Activated CD4-positive, alpha-beta T cell treated with anti-CD3 and anti-CD28 coated beads, Interleukin-2, amount 10 ng/mL, durations not matched to agents 24 days and 14 days (primary cell): Measurements from ENCODE around the gene BCKDK. TPM values are rescaled to one million over a fixed set of nuclear protein-coding genes. Genes with fewer than 3 reads are reported as not detected.
"Not testable (repeated sequence)": the region's sequence is repeated elsewhere in the genome, so short reads cannot be mapped to it uniquely, and the experiment has no call there.

ENCODE experiments used
- DNase-seq: peaks from one replicate; pipeline ENCODE4 v3.0.0; 2022
- H3K27ac Mint-ChIP-seq: one replicate; pipeline ENCODE4 v1.8.0; 2022; ENCODE audit warnings: mild to moderate bottlenecking, mixed read lengths
- H3K27me3 Mint-ChIP-seq: one replicate; pipeline ENCODE4 v1.8.0; 2022; ENCODE audit warnings: mixed read lengths
- H3K36me3 Mint-ChIP-seq: one replicate; pipeline ENCODE4 v1.8.0; 2022; ENCODE audit warnings: low read depth, mild to moderate bottlenecking, mixed read lengths
- H3K4me1 Mint-ChIP-seq: one replicate; pipeline ENCODE4 v1.8.0; 2021; ENCODE audit warnings: mixed read lengths
- H3K4me3 Mint-ChIP-seq: one replicate; pipeline ENCODE4 v1.8.0; 2022; ENCODE audit warnings: mild to moderate bottlenecking, moderate library complexity, mixed read lengths
- H3K9me3 Mint-ChIP-seq: one replicate; pipeline ENCODE4 v1.8.0; 2021; ENCODE audit warnings: mixed read lengths
- intact Hi-C: fragments of 100-400 bp; cut with micrococcal nuclease; formaldehyde crosslinking; loops from one replicate; pipeline ENCODE4 v1.15.1; 2023
- total RNA-seq: library from RNA; stranded (reverse); gene quantifications from 2 replicates; pipeline ENCODE4 v1.2.3, GENCODE V29; 2022

BCKDK gene
- total RNA-seq, 1 donor from 2014 or later: 44.3 TPM

DNA sequence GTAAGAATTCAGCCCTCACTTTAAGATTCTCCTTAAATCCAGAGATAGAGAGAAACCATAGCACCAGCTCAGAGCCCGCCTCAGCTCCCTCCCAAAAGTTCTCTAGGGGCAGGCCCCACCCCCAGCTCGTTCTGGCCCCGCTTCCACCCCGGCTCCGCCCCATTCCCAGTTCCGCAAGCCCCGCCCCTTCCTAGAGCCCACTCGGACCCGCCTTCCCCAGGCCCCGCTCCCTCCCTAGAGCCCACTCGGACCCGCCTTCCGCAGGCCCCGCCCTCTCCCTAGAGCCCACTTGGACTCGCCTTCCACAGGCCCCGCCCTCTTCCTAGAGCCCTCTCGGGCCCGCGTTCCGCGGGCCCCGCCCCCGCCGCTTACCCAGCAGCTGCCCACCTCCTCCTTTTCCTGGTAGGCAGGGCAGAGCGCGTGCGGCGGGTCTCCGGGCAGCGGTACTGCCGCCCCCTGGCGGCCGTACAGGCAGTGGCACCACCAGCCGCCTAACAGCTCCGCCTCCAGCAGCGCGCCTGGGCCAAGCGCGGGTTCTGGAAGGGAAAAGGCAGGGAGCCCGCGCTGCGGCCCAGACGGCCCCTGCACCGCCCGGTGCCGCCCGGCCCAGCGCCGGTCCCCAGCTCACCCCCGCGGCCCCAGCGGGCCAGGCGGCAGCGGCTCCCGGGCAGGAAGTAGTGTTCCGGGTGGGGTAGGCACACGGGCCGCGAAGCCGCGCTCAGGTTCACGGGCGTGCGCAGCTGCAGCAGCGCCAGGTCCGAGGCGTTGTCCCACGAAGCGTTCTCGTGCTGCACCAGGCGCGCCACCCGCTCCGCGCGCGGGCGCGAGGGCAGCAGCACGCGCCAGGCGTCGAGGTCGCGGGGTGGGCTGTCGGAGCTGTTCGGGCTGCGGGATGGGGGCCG, 34.2 kb downstream of the BCKDK start:
- H3K27me3 Mint-ChIP-seq: no peaks in the 10 kb centered on the region
- H3K36me3 Mint-ChIP-seq: no peaks in the 10 kb centered on the region
- DNase-seq: peak; percentile 99
- peaks cover 8% of the 10 kb centered on the region for H3K4me1 Mint-ChIP-seq
- peak overlapping the region; percentile 82 for H3K27ac Mint-ChIP-seq
- H3K4me3 Mint-ChIP-seq: peak overlapping the region; percentile 69
- intact Hi-C loops: loop anchor here (1.0 to 5.0 kb wide), 11 partner anchors 25 to 317 kb away; partner anchors contain the start of genes ARMC5, BCKDK, FBXL19 and FUS
- H3K9me3 Mint-ChIP-seq: no peaks in the 10 kb centered on the region

DNA sequence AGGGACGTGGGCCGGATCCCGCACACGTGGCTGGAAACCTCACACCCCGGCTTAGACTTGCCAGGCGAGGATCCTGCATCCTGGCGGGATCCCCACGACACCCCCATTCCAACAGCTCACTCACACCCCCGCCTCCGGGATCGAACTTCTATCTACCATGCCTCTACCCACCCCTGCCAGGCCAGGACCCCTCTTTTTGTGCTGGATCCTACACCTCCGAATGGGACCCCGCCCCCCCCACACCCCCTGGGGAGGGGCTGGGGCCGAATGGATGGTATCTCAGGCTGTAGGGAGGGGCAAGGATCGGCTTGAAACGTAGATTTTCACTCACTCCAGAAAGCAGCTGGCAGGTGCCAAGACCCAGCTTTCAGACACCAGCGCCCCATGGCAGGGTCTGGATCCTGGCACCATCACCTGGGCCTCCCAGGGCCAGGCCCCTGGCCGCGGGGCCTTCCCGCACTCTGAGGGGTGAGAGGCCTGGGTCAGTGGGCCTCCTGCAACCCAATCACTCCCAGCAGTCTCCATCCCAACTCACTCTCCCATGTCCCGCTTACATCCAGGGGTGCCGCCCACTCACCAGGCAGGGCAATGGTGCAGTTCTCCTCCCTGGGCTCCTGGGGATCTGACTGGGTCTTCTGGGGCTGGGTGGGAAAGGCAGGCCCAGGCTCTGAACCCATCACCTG, 35.0 kb downstream of the BCKDK start:
- DNase-seq: no peak
- Mint-ChIP-seq H3K27ac (peak overlapping the region; percentile 67), H3K36me3 (no peaks in the 10 kb centered on the region), H3K9me3 (no peaks in the 10 kb centered on the region), H3K4me1 (peaks cover 10% of the 10 kb centered on the region), H3K27me3 (peaks cover 4% of the 10 kb centered on the region), H3K4me3 (peak overlapping the region; percentile 53)
- intact Hi-C loops: loop anchor here (5.0 kb wide), 2 partner anchors 36 to 146 kb away; partner anchors contain the start of gene BCKDK

DNA sequence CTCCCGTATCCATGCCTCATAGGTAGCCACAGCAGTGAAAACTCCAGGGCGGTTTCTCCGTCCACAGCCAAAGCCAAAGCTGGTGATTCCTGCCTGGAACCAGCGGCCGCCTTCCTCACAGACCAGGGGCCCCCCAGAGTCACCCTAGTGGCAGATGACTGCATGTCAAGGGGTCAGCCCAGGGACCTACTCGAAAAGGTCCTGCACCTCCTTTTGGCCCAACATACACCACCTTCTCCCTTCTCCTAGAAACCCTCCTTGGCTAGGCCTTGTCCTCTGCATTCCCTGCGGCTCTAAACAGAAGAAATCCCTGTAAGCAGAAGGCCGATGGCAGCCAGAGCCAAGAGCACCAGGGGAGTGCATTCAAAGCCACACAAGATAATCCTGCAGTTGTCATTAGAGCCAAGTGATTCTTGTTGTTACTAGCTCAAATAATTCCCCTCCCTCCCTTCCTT, 35.5 kb downstream of the BCKDK start:
- Mint-ChIP-seq H3K27ac (peak overlapping the region; percentile 67), H3K4me1 (peaks cover 10% of the 10 kb centered on the region), H3K27me3 (peaks cover 4% of the 10 kb centered on the region), H3K9me3 (no peaks in the 10 kb centered on the region), H3K36me3 (no peaks in the 10 kb centered on the region), H3K4me3 (peak overlapping the region; percentile 53)
- intact Hi-C loops: loop anchor here (5.0 kb wide), 2 partner anchors 36 to 146 kb away; partner anchors contain the start of gene BCKDK
- no peak for DNase-seq

DNA sequence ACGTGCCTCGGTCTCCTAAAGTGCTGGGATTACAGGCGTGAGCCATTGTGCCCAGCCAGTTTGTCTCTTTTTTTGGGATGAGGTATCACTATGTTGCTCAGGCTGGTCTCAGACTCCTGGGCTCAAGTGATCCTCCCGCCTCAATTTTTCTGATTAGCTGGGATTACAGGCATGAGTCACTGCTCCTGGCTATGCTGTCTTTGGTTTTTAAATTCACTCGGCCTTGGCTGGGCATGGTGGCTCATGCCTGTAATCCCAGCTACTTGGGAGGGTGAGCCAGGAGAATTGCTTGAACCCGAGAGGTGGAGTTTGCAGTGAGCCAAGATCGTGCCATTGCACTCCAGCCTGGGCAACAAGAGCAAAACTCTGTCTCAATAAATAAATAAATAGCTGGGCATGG, 36.2 kb downstream of the BCKDK start:
- H3K27me3 Mint-ChIP-seq, DNase-seq, H3K9me3 Mint-ChIP-seq, H3K36me3 Mint-ChIP-seq: not testable (repeated sequence)
- Mint-ChIP-seq H3K4me1 (peaks cover 10% of the 10 kb centered on the region), H3K4me3 (peak overlapping the region; percentile 53), H3K27ac (peak overlapping the region; percentile 67)
- intact Hi-C loops: loop anchor here (5.0 kb wide), 2 partner anchors 37 to 147 kb away; partner anchors contain the start of gene BCKDK

DNA sequence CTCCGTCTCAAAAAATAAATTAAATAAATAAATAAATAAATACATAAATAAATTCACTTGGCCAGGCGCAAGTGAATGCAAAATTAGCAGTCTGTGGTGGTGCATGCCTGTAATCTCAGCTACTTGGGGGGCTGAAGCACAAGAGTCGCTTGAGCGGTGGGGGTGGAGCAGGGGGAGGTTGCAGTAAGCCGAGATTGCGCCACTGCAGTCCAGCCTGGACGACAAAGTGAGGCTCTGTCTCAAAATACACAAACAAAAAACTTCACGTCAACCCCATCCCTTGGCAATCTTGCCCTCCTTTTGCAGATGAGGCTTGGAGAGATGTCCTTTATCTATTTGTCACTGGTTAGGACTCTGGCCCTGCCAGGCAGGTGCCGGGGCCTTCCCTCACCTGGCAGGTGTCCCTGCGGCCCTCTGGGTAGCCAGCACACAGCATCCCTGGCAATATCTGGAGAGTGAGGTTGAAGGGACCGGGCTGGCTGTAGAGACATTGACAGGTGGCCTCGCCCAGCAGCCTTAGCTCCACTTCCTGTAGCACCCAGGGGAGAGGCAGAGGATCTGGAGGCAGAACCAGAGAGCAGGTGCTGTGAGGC, 37.3 kb downstream of the BCKDK start:
- peaks cover 4% of the 10 kb centered on the region for H3K27me3 Mint-ChIP-seq
- H3K27ac Mint-ChIP-seq: no peak overlapping the region
- intact Hi-C loops: no loop called here

DNA sequence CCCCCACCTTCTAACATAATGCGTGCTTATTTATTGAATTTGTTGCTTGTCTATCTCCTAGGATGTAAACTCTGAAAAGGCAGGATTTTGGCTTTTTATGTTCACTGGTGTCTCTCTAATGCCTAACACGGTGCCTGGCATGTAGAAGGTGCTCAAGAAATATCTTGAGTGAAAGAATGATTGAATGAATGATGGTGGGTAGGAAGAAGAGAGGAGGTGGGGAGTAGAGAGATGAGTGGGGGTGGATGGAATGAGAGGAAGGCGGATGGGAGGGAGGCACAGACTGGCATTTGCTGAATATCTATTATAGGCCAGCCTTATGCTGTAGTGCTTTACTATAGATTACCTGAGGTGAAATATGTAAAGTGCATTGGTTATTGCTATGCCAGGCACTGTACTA, 39.4 kb downstream of the BCKDK start:
- no peaks in the 10 kb centered on the region for H3K36me3 Mint-ChIP-seq
- intact Hi-C loops: no loop called here
- H3K27me3 Mint-ChIP-seq: peaks cover 7% of the 10 kb centered on the region
- peaks cover 3% of the 10 kb centered on the region for H3K4me1 Mint-ChIP-seq
- no peak overlapping the region for H3K4me3 Mint-ChIP-seq
- no peak overlapping the region for H3K27ac Mint-ChIP-seq
- H3K9me3 Mint-ChIP-seq: no peaks in the 10 kb centered on the region
- no peak for DNase-seq

More for the DNA sequence above, 37.3 kb downstream of the BCKDK start:
- Mint-ChIP-seq H3K4me3 (no peak overlapping the region), H3K4me1 (peaks cover 10% of the 10 kb centered on the region), H3K9me3 (no peaks in the 10 kb centered on the region), H3K36me3 (no peaks in the 10 kb centered on the region)
- no peak for DNase-seq

DNA sequence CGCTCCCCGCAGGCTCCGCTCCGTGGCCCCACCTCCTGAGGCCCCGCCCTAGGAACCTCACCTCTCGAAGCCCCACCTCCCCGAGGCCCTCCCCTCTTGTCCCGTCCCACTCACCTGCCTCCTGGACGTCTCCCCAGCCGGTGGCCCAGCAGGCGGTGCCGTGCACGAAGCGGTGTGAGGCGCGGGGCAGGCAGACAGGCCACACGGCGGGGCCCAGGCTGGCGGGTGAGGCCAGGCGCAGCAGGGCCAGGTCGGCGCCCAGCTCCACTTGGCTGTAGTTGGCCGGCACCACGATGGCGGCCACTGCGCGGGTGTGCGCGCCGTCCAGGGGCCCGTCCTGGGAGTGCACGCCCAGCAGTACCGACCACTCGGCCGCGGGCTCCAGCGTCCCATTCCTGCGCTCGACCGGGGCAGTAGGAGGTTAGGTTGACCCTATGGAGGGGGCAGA, 40.1 kb downstream of the BCKDK start:
- H3K9me3 Mint-ChIP-seq: no peaks in the 10 kb centered on the region
- H3K27me3 Mint-ChIP-seq: peaks cover 7% of the 10 kb centered on the region
- no peak for DNase-seq
- H3K4me1 Mint-ChIP-seq: peaks cover 3% of the 10 kb centered on the region
- no peak overlapping the region for H3K27ac Mint-ChIP-seq
- no peak overlapping the region for H3K4me3 Mint-ChIP-seq
- no peaks in the 10 kb centered on the region for H3K36me3 Mint-ChIP-seq
- intact Hi-C loops: no loop called here

DNA sequence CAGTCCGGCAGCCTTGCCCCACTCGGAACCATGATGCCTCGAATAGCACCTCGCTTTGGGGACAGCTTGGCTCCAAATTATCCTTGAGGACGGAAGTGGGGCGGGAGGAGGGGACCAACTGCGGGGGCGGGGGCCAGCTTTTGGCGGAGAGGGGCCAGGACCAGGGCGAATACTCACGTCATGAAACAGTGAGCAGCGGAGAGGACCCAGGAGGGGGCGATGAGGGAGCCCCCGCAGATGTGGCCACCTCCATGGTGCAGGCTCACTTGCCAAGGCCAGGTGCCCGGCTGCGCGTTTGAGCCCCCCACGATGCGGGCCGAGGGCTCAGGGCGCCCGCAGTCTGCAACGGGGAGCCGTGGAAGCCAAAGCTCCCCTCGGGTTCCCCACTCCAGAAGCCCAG, 40.7 kb downstream of the BCKDK start:
- Mint-ChIP-seq H3K4me1 (peaks cover 3% of the 10 kb centered on the region), H3K4me3 (no peak overlapping the region), H3K27me3 (peaks cover 7% of the 10 kb centered on the region), H3K27ac (no peak overlapping the region), H3K9me3 (no peaks in the 10 kb centered on the region), H3K36me3 (no peaks in the 10 kb centered on the region)
- DNase-seq: no peak
- intact Hi-C loops: no loop called here

DNA sequence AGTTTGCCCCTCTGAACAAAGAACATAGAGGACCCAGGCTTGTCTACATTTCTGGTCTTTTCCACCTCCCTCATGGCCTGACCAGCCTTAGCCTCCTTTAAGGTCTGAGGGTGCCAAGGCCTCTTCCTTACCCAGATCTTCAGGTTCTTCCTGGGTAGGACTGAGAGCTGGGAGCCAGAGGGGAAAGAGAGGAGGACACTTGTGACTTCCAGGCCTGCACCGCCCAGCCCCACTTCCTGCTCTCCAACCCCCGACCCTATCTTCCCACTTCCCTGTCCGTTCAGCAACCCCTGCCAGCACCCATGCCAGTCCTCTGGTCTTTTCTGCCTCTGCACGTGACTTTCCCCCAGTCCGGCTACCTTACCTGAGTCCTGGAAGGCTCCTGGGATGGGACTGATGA, 41.1 kb downstream of the BCKDK start:
- Mint-ChIP-seq H3K27me3 (peaks cover 7% of the 10 kb centered on the region), H3K4me1 (peaks cover 3% of the 10 kb centered on the region), H3K4me3 (no peak overlapping the region), H3K27ac (no peak overlapping the region), H3K36me3 (no peaks in the 10 kb centered on the region), H3K9me3 (no peaks in the 10 kb centered on the region)
- no peak for DNase-seq
- intact Hi-C loops: no loop called here

DNA sequence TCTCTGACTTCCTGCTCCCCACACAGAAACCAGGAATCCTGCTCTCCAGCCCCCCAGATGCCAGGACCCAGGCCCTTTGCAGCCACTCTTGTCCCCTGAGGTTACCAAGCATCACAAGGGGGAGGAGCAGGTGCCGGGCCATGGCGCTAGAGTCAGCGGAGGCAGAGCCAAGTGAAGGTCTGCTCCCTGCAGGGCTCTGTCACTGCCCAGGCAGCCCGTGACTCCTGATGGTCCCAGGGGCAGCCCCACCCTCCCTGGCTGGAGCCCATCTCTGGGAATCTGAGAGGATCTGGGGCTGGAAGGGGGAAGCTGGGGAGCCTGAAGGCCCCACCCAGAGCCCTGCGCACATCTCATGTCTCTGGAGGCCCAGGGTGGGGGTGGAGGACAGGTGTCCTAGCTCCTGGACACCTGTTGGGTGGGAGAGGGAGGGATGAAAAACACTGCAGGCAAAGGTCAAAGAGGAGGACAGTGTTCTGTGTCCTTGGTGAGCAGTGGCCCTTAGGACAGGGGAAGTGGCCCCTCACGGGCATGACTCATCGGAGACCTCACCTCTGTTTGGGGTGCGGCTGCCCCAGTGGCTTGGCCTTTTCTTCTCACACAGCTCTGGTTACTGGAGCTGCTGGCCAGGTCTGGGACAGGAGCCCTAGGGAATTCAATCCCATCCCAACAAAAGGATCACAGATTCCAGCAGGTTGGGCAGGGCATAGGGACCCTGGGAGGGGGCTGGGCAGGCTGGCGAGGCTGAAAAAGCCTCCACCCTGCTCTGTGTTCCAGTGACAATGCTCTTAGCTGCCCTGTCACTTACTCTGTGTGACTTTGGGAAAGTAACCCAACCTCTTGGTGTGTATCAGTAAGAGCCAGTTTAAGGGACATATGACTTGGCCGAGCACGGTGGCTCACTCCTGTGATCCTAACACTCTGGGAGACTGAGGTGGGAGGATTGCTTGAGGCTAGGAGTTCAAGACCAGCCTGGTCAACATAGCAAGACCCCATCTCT, 42.0 kb downstream of the BCKDK start, which contains the start of gene PRSS36:
Gene PRSS36 (minus strand): TSS at position 173 of the 997 bp plus-strand sequence. CDS start 31 bp downstream, at position 142.
- H3K4me1 Mint-ChIP-seq: peaks cover 3% of the 10 kb centered on the region
- H3K36me3 Mint-ChIP-seq: no peaks in the 10 kb centered on the region
- intact Hi-C loops: no loop called here
- H3K27me3 Mint-ChIP-seq: peaks cover 7% of the 10 kb centered on the region
- H3K27ac Mint-ChIP-seq: no peak within 1 kb of the TSS
- no peaks in the 10 kb centered on the region for H3K9me3 Mint-ChIP-seq
- H3K4me3 Mint-ChIP-seq: no peak within 1 kb of the TSS
- no peak for DNase-seq

DNA sequence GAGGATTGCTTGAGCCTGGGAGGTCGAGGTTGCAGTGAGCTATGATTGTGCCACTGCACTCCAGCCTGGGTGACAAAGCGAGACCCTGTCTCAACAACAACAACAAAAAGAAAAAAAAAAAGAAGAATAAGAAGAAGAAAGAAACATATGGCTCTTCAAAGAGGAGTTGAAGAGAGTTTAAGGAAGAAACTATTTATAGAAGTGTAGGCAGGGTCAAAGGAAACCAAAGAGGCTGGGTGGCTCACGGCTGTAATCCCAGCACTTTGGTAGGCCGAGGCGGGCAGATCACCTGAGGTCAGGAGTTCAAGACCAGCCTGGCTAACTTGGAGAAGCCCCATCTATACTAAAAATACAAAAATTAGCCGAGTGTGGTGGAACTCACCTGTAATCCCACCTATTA, 42.8 kb downstream of the BCKDK start:
- H3K9me3 Mint-ChIP-seq, H3K36me3 Mint-ChIP-seq, DNase-seq, H3K27ac Mint-ChIP-seq, intact Hi-C loops, H3K4me1 Mint-ChIP-seq, H3K27me3 Mint-ChIP-seq, H3K4me3 Mint-ChIP-seq: not testable (repeated sequence)

DNA sequence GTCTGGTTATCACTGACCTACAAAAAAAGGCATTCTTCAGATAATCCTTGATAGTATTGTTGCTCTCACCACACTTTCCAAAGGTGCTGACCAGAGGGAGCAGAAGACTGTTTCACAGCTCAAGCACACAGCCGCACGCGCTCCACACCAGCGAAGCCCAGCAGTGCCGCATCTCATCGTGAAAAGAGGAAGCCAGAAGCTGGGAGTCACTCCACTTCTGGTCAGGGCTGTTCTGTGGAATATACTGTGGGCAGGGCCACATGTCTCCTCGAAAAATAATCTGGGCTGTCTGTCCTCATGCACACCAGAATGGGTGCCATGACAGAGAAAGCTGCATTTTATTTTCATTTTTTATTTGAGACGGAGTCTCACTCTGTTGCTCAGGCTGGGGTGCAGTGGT, 49.0 kb downstream of the BCKDK start:
- no peaks in the 10 kb centered on the region for H3K36me3 Mint-ChIP-seq
- H3K4me3 Mint-ChIP-seq: peak overlapping the region; percentile 30
- H3K4me1 Mint-ChIP-seq: peaks cover 5% of the 10 kb centered on the region
- H3K27me3 Mint-ChIP-seq: peaks cover 9% of the 10 kb centered on the region
- H3K9me3 Mint-ChIP-seq: no peaks in the 10 kb centered on the region
- intact Hi-C loops: no loop called here
- H3K27ac Mint-ChIP-seq: no peak overlapping the region
- no peak for DNase-seq
